NCI-H2227 treated with DMSO at 0.1 percent for 48 hours (cell line): ENCODE measurements around the gene AQP2.
"Not testable (repeated sequence)": the region's sequence is repeated elsewhere in the genome, so short reads cannot be mapped to it uniquely, and the experiment has no call there.

Experiments used
- DNase-seq: peaks from one replicate; lab custom pipeline; 2025; lab: John Stamatoyannopoulos, UW

Gene AQP2

GRCh38 chr12:49969651-49970429 is 19.3 kb downstream of the AQP2 start:
- DNase-seq: no peak

GRCh38 chr12:49970658-49971057 is 20.1 kb downstream of the AQP2 start:
- no peak for DNase-seq

GRCh38 chr12:49971141-49971540 is 20.6 kb downstream of the AQP2 start:
- DNase-seq: no peak

- no peak for DNase-seq
Observed at GRCh38 chr12:49972129-49972528, 21.6 kb downstream of the AQP2 start.

- DNase-seq: no peak
Observed at GRCh38 chr12:49972641-49973360, 22.3 kb downstream of the AQP2 start, which contains the start of gene AQP6. Gene AQP6, plus strand, starts transcription at chr12:49972947. Its CDS starts 227 bp downstream, at chr12:49973174.

GRCh38 chr12:49973361-49973830 is 22.9 kb downstream of the AQP2 start:
- DNase-seq: no peak

- no peak for DNase-seq
Observed at GRCh38 chr12:49974231-49974675, 23.7 kb downstream of the AQP2 start.

- DNase-seq: no peak
Observed at GRCh38 chr12:49974677-49975317, 24.3 kb downstream of the AQP2 start.

GRCh38 chr12:49975318-49975761 is 24.8 kb downstream of the AQP2 start:
- DNase-seq: no peak

GRCh38 chr12:49976557-49976956 is 26.0 kb downstream of the AQP2 start:
- no peak for DNase-seq

- DNase-seq: no peak
Observed at GRCh38 chr12:49978125-49978524, 27.6 kb downstream of the AQP2 start.

GRCh38 chr12:49979016-49979586 is 28.6 kb downstream of the AQP2 start:
- no peak for DNase-seq

- DNase-seq: no peak
Observed at GRCh38 chr12:49979791-49980190, 29.3 kb downstream of the AQP2 start.

GRCh38 chr12:49980501-49981349 is 30.2 kb downstream of the AQP2 start:
- DNase-seq: no peak

GRCh38 chr12:49982246-49983087 is 31.9 kb downstream of the AQP2 start:
- DNase-seq: no peak

GRCh38 chr12:49983892-49984291 is 33.4 kb downstream of the AQP2 start:
- peak; percentile 29 for DNase-seq

GRCh38 chr12:49984476-49985359 is 34.2 kb downstream of the AQP2 start:
- no peak for DNase-seq

GRCh38 chr12:49985981-49986380 is 35.4 kb downstream of the AQP2 start:
- no peak for DNase-seq

- not testable (repeated sequence) for DNase-seq
Observed at GRCh38 chr12:49986476-49986875, 35.9 kb downstream of the AQP2 start.
